Liver (tissue), 9 donors: Measurements from ENCODE around the gene OSBPL10. TPM values are rescaled to one million over a fixed set of nuclear protein-coding genes. Genes with fewer than 3 reads are reported as not detected.

Experiments used
- DNase-seq: peaks from one replicate; pipeline ENCODE4 v3.0.0-alpha.2; 2017; ENCODE audit warnings: low spot score
- H3K27ac ChIP-seq, 2 donors: one replicate each; pipeline ENCODE4 v1.7.0; 2013; ENCODE audit warnings: inconsistent platforms in 2 of 2, low read length in 2 of 2, control low read depth in 1 of 2, low read depth in 1 of 2, mild to moderate bottlenecking in 1 of 2
- H3K27me3 ChIP-seq, 4 donors: one replicate each; pipeline versions ENCODE4 v1.6.1 to v1.7.0; 2013; ENCODE audit warnings: low read length in 3 of 4, inconsistent platforms in 1 of 4, mild to moderate bottlenecking in 1 of 4, moderate library complexity in 1 of 4; ENCODE audit not compliant: control insufficient read depth in 4 of 4, insufficient read depth in 4 of 4
- H3K36me3 ChIP-seq, 4 donors: one replicate each; pipeline versions ENCODE4 v1.6.1 to v1.7.0; 2013; ENCODE audit warnings: low read length in 3 of 4, mild to moderate bottlenecking in 3 of 4, low read depth in 1 of 4, moderate library complexity in 1 of 4; ENCODE audit not compliant: control insufficient read depth in 4 of 4, insufficient read depth in 3 of 4
- H3K4me1 ChIP-seq, 4 donors: one replicate each; pipeline versions ENCODE4 v1.6.1 to v1.7.0; 2013; ENCODE audit warnings: low read length in 3 of 4, mild to moderate bottlenecking in 3 of 4, moderate library complexity in 1 of 4; ENCODE audit not compliant: control insufficient read depth in 4 of 4, insufficient read depth in 4 of 4
- H3K4me3 ChIP-seq, 3 donors: one replicate each; pipeline versions ENCODE4 v1.6.1 to v1.7.0; 2013; ENCODE audit warnings: low read length in 3 of 3, control low read depth in 1 of 3, low read depth in 1 of 3, mild to moderate bottlenecking in 1 of 3
- H3K9ac ChIP-seq, 2 donors: one replicate each; pipeline ENCODE4 v1.7.0; 2013; ENCODE audit warnings: low read length in 2 of 2, mild to moderate bottlenecking in 2 of 2, moderate library complexity in 2 of 2, control low read depth in 1 of 2, low read depth in 1 of 2
- H3K9me3 ChIP-seq, 4 donors: one replicate each; pipeline versions ENCODE4 v1.6.1 to v1.7.0; 2013; ENCODE audit warnings: low read length in 3 of 4; ENCODE audit not compliant: control insufficient read depth in 4 of 4
- ATF3 ChIP-seq: IDR thresholded peaks from 2 replicates; pipeline ENCODE4 v1.6.1; 2016; ENCODE audit warnings: antibody characterized with exemption
- CTCF ChIP-seq: fragments of 150-350 bp; IDR thresholded peaks from 2 replicates; pipeline ENCODE4 v1.5.1; 2017; ENCODE audit warnings: improper control_type of control experiment, low read depth, low read length; ENCODE audit not compliant: missing input control
- EGR1 ChIP-seq, 2 donors: IDR thresholded peaks; 2 replicates each; pipeline ENCODE4 v1.6.1; 2016 to 2018; ENCODE audit warnings: antibody characterized with exemption in 2 of 2, low read depth in 2 of 2
- FOXA1 ChIP-seq: IDR thresholded peaks from 2 replicates; pipeline ENCODE4 v1.6.1; 2016; ENCODE audit warnings: antibody characterized with exemption
- FOXA2 ChIP-seq: IDR thresholded peaks from 2 replicates; pipeline ENCODE4 v1.6.1; 2016; ENCODE audit warnings: antibody characterized with exemption
- GABPA ChIP-seq, 2 donors: IDR thresholded peaks in 1 of 2; conservative IDR thresholded peaks in 1 of 2; 2 replicates each; pipeline ENCODE4 v1.6.1; 2016; ENCODE audit warnings: antibody characterized with exemption in 2 of 2, mild to moderate bottlenecking in 1 of 2, moderate library complexity in 1 of 2
- HNF4A ChIP-seq, 2 donors: conservative IDR thresholded peaks; 2 replicates each; pipeline ENCODE4 v1.6.1; 2016; ENCODE audit warnings: antibody characterized with exemption in 2 of 2, mild to moderate bottlenecking in 2 of 2
- HNF4G ChIP-seq: IDR thresholded peaks from 2 replicates; pipeline ENCODE4 v1.6.1; 2016; ENCODE audit warnings: antibody characterized with exemption
- JUND ChIP-seq, 2 donors: IDR thresholded peaks; 2 replicates each; pipeline ENCODE4 v1.6.1; 2016; ENCODE audit warnings: antibody characterized with exemption in 2 of 2
- MAX ChIP-seq: IDR thresholded peaks from 2 replicates; pipeline ENCODE4 v1.6.1; 2016; ENCODE audit warnings: antibody characterized with exemption
- NR2F2 ChIP-seq: IDR thresholded peaks from 2 replicates; pipeline ENCODE4 v1.6.1; 2016; ENCODE audit warnings: antibody characterized with exemption
- RAD21 ChIP-seq, 2 donors: IDR thresholded peaks; 2 replicates each; pipeline ENCODE4 v1.6.1; 2016; ENCODE audit warnings: antibody characterized with exemption in 2 of 2, mild to moderate bottlenecking in 2 of 2
- REST ChIP-seq: IDR thresholded peaks from 2 replicates; pipeline ENCODE4 v1.6.1; 2016; ENCODE audit warnings: antibody characterized with exemption, mild to moderate bottlenecking
- RXRA ChIP-seq, 2 donors: IDR thresholded peaks; 2 replicates each; pipeline ENCODE4 v1.6.1; 2017 to 2018; ENCODE audit warnings: antibody characterized with exemption in 2 of 2, mild to moderate bottlenecking in 1 of 2
- SP1 ChIP-seq: IDR thresholded peaks from 2 replicates; pipeline ENCODE4 v1.6.1; 2018; ENCODE audit warnings: antibody characterized with exemption, mild to moderate bottlenecking
- TAF1 ChIP-seq: conservative IDR thresholded peaks from 2 replicates; pipeline ENCODE4 v1.6.1; 2016; ENCODE audit warnings: antibody characterized with exemption, mild to moderate bottlenecking
- YY1 ChIP-seq: IDR thresholded peaks from 2 replicates; pipeline ENCODE4 v1.6.1; 2016; ENCODE audit warnings: antibody characterized with exemption, mild to moderate bottlenecking
- ZBTB33 ChIP-seq: IDR thresholded peaks from 2 replicates; pipeline ENCODE4 v1.6.1; 2016; ENCODE audit warnings: antibody characterized with exemption
- WGBS: extraction: QIAGEN DNeasy Blood & Tissue Kit; methylation state at CpG from one replicate; pipeline ENCODE4 v1.1.7; 2013; 5-methylcytosine and 5-hydroxymethylcytosine counted together
- polyA plus RNA-seq, 2 donors: library from polyadenylated mRNA; stranded (reverse) in 1 of 2; unstranded in 1 of 2; fragments of 200-250 nt in 1 of 2; fragments of >200 nt in 1 of 2; fragmentation: Nextera tagmentation in 1 of 2; extraction: Ambion mirVana in 1 of 2; gene quantifications; one replicate each; pipeline versions ENCODE4 v1.2.1 to v1.2.3, GENCODE V29; 2013 to 2015
- total RNA-seq, 2 donors: library from RNA; depleted of rRNA; stranded (reverse); fragments of >200 nt; gene quantifications; one replicate each; pipeline ENCODE4 v1.2.3, GENCODE V29; 2014
- donor health status: healthy.
- donor health status: healthy.
- donor health status: healthy.
- donor health status: healthy.
- donor health status: healthy.

OSBPL10 gene
- total and polyA plus RNA-seq, 4 donors: 0.75 to 4.0 (median 1.7) TPM

- Histone ChIP-seq H3K9ac (no peak overlapping the region), H3K27me3 (peaks cover 0 to 8% (median 0%) of the 10 kb centered on the region in 4 donors), H3K9me3 (peaks cover 2 to 13% (median 9%) of the 10 kb centered on the region in 4 donors), H3K36me3 (no peaks in the 10 kb centered on the region), H3K4me1 (peaks cover 0 to 20% (median 11%) of the 10 kb centered on the region in 4 donors), H3K4me3 (no peak overlapping the region), H3K27ac (no peak overlapping the region)
- no peak for DNase-seq
- no peak for TF ChIP-seq ZBTB33
- no peak for TF ChIP-seq HNF4A (conservative IDR thresholded peaks at IDR 0.05)
- TF ChIP-seq MAX: no peak
- no peak for TF ChIP-seq FOXA1
- no peak for TF ChIP-seq HNF4G
- TF ChIP-seq CTCF: no peak
- TF ChIP-seq EGR1 (IDR thresholded peaks at IDR 0.05; ENCODE audit: low read depth in 2 of 2): no peak
- TF ChIP-seq REST: no peak
- TF ChIP-seq RAD21 (IDR thresholded peaks at IDR 0.05): no peak
- TF ChIP-seq SP1: no peak
- no peak for TF ChIP-seq TAF1
- TF ChIP-seq RXRA (IDR thresholded peaks at IDR 0.05): no peak
- no peak for TF ChIP-seq GABPA (IDR thresholded peaks at IDR 0.05 in 1 of 2, conservative IDR thresholded peaks at IDR 0.05 in 1 of 2)
- no peak for TF ChIP-seq NR2F2
- TF ChIP-seq FOXA2: no peak
- TF ChIP-seq YY1: no peak
- no peak for TF ChIP-seq ATF3
- no peak for TF ChIP-seq JUND (IDR thresholded peaks at IDR 0.05)
- WGBS: 98% methylated on average over 4 of the region's 4 CpGs
These were observed 3.3 kb upstream of the OSBPL10 start for GRCh38 chr3:31984321-31984720.
